Kidney epithelial cell (primary cell): Measurements from ENCODE around the gene INO80B. TPM values are rescaled to one million over a fixed set of nuclear protein-coding genes. Genes with fewer than 3 reads are reported as not detected.

ENCODE experiments used
- DNase-seq: peaks from one replicate; pipeline ENCODE4 v3.0.0-alpha.2; 2010; ENCODE audit warnings: low read depth
- H3K27me3 ChIP-seq: 2 replicates; pipeline ENCODE4 v1.6.0; 2011; ENCODE audit warnings: low read length; ENCODE audit not compliant: control insufficient read depth, insufficient read depth
- H3K36me3 ChIP-seq: 2 replicates; pipeline ENCODE4 v1.5.1; 2011; ENCODE audit warnings: low read length; ENCODE audit not compliant: control insufficient read depth, insufficient read depth
- H3K4me3 ChIP-seq: 2 replicates; pipeline ENCODE4 v1.5.1; 2011; ENCODE audit warnings: low read depth, mild to moderate bottlenecking, control low read depth, low read length
- CTCF ChIP-seq: IDR thresholded peaks from 2 replicates; pipeline ENCODE4 v1.5.1; 2011; ENCODE audit warnings: mild to moderate bottlenecking, moderate library complexity, low read length, control low read depth, inconsistent platforms; ENCODE audit not compliant: insufficient read depth, poor library complexity, severe bottlenecking
- total RNA-seq: library from RNA; depleted of rRNA; stranded (reverse); fragments of >200 nt; gene quantifications from 2 replicates; pipeline ENCODE4 v1.2.3, GENCODE V29; 2015

Gene INO80B
- total RNA-seq, 1 donor from 2014 or later, result 31.3 TPM

- Histone ChIP-seq H3K36me3 (peaks cover 2% of the 10 kb centered on the region), H3K4me3 (no peak overlapping the region), H3K27me3 (no peaks in the 10 kb centered on the region)
- DNase-seq, result no peak
- TF ChIP-seq CTCF, result no peak
Measured at GRCh38 chr2:74428675-74429074, 26.2 kb upstream of the INO80B start.

- DNase-seq, result no peak
Measured at GRCh38 chr2:74429487-74430451, 25.1 kb upstream of the INO80B start.

GRCh38 chr2:74430502-74430901 is 24.4 kb upstream of the INO80B start:
- Histone ChIP-seq H3K4me3 (no peak overlapping the region), H3K36me3 (peaks cover 2% of the 10 kb centered on the region), H3K27me3 (no peaks in the 10 kb centered on the region)
- TF ChIP-seq CTCF, result no peak
- DNase-seq, result no peak

More at GRCh38 chr2:74429487-74430451, 25.1 kb upstream of the INO80B start:
- Histone ChIP-seq H3K27me3 (no peaks in the 10 kb centered on the region), H3K36me3 (peaks cover 2% of the 10 kb centered on the region), H3K4me3 (no peak overlapping the region)
- no peak for TF ChIP-seq CTCF

GRCh38 chr2:74436111-74436805 is 18.6 kb upstream of the INO80B start:
- no peak for TF ChIP-seq CTCF
- Histone ChIP-seq H3K27me3 (no peaks in the 10 kb centered on the region), H3K4me3 (no peak overlapping the region), H3K36me3 (no peaks in the 10 kb centered on the region)
- no peak for DNase-seq

GRCh38 chr2:74436848-74437695 is 17.8 kb upstream of the INO80B start:
- no peaks in the 10 kb centered on the region for H3K27me3 ChIP-seq
- no peak overlapping the region for H3K4me3 ChIP-seq
- H3K36me3 ChIP-seq, result no peaks in the 10 kb centered on the region
- TF ChIP-seq CTCF, result no peak
- no peak for DNase-seq
